Subcutaneous adipose tissue (tissue), 4 donors: ENCODE data around the gene TSSC4. TPM values are rescaled to one million over a fixed set of nuclear protein-coding genes. Genes with fewer than 3 reads are reported as not detected.

Experiments used
- total RNA-seq, 4 donors: library from RNA; depleted of rRNA; stranded (reverse); fragments of >200 nt; gene quantifications; one replicate each; pipeline ENCODE4 v1.1.0, GENCODE V29; 2016
- TF ChIP-seq, protein P1 (sequence below): fragments of 450-650 bp; IDR thresholded peaks from one replicate; pipeline ENCODE4 v1.5.1; 2016; ENCODE audit warnings: low read depth, mild to moderate bottlenecking, control low read depth, antibody characterized with exemption, moderate library complexity

TSSC4 gene
- total RNA-seq, 4 donors from 2014 or later, result 19.5 to 36.0 (median 27.8) TPM

DNA sequence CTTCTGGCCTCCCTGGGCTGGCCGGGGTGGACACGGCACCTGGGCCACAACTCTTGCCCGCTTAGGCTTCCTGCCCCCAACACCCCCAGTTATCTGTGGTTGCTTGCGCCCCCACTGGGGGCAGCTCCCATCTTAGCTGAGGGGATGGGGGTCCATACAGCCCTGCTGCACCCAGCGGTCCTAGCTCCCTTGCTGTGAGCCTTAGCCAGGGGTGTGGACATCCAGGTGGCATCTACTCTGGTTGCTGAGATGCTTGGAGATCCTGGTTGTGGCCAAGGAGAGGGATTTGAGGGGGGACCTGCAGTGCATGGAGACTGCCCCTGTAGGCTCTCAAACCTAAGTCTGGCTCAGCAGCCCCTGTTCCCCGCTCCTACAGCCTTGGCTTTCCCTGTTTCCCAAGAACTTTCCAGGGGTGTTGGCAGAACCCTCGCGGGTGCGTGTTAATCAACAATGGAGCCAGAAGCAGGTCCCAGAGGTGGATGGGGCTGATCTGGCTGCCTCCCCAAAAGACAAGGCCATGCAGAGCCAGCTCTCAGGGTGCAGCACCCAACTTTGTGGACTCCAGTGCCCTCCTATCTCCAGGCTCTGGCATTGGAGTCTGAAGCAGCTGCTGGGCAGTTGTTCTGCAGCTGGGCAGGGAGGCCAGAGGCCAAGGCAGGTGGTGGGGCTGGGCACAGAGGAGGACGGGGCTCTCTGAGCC, 47.6 kb downstream of the TSSC4 start:
- TF ChIP-seq, protein P1, sequence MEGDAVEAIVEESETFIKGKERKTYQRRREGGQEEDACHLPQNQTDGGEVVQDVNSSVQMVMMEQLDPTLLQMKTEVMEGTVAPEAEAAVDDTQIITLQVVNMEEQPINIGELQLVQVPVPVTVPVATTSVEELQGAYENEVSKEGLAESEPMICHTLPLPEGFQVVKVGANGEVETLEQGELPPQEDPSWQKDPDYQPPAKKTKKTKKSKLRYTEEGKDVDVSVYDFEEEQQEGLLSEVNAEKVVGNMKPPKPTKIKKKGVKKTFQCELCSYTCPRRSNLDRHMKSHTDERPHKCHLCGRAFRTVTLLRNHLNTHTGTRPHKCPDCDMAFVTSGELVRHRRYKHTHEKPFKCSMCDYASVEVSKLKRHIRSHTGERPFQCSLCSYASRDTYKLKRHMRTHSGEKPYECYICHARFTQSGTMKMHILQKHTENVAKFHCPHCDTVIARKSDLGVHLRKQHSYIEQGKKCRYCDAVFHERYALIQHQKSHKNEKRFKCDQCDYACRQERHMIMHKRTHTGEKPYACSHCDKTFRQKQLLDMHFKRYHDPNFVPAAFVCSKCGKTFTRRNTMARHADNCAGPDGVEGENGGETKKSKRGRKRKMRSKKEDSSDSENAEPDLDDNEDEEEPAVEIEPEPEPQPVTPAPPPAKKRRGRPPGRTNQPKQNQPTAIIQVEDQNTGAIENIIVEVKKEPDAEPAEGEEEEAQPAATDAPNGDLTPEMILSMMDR, result no peak

DNA sequence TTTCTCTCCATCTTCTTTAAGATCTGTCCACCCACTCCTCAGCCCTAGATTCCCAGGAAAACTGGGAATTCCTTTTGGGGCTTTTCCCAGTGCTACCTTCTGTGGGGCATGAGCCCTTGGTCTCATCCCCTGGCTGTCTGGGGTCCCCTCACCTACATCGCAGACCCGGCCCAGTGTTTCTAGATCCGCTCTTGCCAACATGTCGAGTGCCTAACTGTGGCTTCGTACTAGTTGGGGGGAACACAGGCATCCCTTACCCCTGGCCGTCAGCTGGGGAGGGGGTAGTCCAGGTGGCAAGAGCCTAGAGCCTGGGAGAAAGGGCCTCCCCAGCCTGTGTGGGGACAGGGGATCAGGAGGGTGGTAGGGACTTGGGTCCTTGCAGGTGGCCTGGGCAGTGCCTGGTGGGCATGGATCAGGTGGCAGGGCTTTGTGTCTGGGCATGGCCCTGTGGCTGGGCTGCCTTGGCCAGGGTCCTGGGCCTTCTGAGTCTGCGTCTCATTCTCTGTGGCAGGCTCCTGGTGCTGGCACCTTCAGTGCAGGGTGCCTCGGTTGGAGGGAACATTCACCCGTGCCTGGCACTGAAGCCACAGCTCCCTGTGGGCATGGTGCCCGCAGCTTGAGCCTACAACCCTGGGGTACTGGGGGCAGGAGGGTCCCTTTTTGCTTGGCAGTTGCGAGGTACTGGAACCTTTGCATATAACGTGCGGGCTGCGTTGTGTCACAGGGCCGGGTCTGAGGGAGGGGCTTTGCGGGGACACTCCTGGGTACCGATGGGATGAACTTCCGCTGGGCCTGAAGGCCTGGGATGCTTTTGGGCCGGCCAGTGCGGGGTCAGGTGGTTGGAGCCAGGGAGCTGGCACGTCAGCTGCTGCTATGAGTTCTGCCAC, 48.4 kb downstream of the TSSC4 start:
- TF ChIP-seq, protein P1, result no peak

DNA sequence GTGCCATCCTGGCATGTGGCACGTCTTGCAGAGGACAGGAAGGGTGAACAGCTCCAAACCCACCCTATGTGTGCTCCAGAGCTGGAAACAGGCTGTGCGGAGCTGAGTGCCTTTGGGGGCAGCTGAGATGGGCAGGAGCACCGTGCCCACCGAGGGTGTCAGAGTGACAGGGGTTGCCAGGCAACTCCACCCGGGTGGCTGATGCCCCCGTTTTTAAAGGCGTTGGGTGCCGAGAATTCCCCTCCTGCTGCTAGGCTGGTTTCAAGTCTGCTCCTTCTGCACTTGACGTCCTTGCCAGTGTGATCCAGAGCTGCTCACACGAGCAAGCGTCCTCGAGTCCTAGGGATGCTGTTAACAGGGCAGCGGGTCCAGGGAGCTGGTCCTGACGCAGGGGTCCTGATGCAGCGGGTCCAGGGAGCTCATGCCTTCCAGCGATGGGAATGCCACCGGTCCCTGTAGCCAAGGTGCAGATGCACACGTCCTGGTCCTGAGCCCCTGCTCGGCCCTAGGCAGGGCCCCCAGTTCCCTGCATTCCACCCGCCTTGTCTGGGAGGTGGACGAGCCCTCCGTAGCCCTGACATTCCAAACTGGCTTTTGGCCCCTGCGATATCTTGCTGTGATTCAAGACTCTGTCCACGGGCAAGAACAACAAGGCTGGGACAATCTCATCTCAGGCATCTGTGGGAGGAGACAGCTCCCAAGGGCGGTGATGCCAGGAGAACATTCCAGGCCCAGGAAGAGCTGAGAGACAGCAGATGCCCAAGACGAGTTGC, 49.2 kb downstream of the TSSC4 start:
- TF ChIP-seq, protein P1, result no peak

DNA sequence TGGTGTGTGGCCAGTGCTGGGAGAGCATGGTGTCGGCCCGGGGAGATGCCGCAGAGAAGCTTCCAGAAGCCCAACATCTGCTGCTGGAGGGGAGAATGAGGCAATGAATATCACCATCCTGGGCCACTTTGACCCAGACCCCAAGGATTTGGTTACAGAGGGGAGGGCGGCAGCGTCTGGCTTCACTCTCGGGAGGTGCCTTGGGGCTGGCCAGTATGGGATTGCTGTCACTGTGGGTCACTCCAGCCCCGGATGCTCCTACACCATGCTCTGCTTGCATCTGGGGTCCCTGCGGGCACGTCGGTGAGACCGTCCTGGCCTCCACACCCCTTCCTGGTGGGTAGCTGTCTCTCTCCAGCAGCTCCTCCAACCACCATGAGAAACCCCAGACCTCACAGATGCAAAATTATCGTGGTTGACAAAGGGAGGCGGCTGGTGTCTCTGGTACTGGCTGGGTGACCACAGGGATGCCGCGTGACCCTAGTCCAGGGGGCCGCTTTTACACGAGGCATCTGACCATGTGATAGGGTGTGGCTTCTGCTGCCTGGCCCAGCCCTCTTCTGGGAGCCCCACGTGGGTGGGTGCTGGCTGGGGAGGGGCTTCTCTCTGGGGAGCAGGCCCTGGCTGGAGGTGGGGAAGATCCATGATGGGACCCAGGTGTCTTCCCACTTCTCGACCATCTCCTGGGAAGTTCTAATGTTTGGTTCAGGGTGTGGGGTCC, 49.9 kb downstream of the TSSC4 start:
- TF ChIP-seq, protein P1, result no peak

DNA sequence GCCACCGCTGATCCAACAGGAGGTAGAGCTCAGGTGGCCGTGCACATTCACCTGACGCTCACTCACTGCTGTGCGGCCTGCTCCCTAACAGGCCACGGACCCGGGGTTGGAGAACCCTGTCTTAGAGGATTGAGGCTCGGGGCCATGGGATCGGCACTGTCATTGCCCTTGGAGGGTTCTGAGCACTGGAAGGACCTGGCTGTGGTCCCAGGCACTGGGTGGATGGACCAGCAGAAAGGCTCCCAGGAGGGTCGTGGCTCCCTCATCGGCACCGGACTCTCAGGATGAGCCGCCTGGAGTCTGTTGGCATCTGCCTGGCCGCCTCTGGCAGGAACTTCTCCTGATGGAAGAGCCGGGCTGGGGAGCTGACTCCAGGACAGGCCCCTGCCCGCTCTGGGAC, 50.8 kb downstream of the TSSC4 start:
- TF ChIP-seq, protein P1, result no peak

DNA sequence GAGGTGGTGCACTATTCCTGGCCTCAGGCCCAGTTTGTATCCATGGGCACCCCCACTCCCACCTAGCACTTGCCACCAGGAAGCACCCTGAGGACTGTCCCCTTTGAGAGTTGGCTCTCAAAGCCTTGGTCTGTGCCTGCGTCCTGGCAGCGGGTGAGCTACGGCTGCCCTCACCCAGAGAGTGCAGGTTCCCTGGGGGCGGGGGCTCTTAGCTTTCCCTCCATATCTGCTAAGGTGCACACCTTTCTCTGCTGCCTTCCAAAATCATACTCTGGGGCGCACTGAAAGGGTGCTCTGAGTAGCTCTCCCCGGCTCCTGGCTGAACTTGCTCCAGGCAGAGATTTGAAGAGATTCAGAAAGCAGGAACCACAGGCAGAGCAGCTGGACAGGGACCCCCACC, 51.4 kb downstream of the TSSC4 start:
- TF ChIP-seq, protein P1, result no peak
